Liver (tissue), 3 donors: ENCODE results near the gene MST1.

ENCODE experiments used
- ATF3 ChIP-seq: IDR thresholded peaks from 2 replicates; pipeline ENCODE4 v1.6.1; 2016; ENCODE audit warnings: antibody characterized with exemption
- CTCF ChIP-seq: fragments of 150-350 bp; IDR thresholded peaks from 2 replicates; pipeline ENCODE4 v1.5.1; 2017; ENCODE audit warnings: improper control_type of control experiment, low read depth, low read length; ENCODE audit not compliant: missing input control
- EGR1 ChIP-seq, 2 donors: IDR thresholded peaks; 2 replicates each; pipeline ENCODE4 v1.6.1; 2016 to 2018; ENCODE audit warnings: antibody characterized with exemption in 2 of 2, low read depth in 2 of 2
- GABPA ChIP-seq, 2 donors: IDR thresholded peaks in 1 of 2; conservative IDR thresholded peaks in 1 of 2; 2 replicates each; pipeline ENCODE4 v1.6.1; 2016; ENCODE audit warnings: antibody characterized with exemption in 2 of 2, mild to moderate bottlenecking in 1 of 2, moderate library complexity in 1 of 2
- MAX ChIP-seq: IDR thresholded peaks from 2 replicates; pipeline ENCODE4 v1.6.1; 2016; ENCODE audit warnings: antibody characterized with exemption
- RAD21 ChIP-seq, 2 donors: IDR thresholded peaks; 2 replicates each; pipeline ENCODE4 v1.6.1; 2016; ENCODE audit warnings: antibody characterized with exemption in 2 of 2, mild to moderate bottlenecking in 2 of 2
- donor health status: healthy.
- donor health status: healthy.

- TF ChIP-seq CTCF (no peak), MAX (no peak), RAD21 (IDR thresholded peaks at IDR 0.05) (no peak), ATF3 (no peak), EGR1 (IDR thresholded peaks at IDR 0.05; ENCODE audit: low read depth in 2 of 2) (no peak), GABPA (IDR thresholded peaks at IDR 0.05 in 1 of 2, conservative IDR thresholded peaks at IDR 0.05 in 1 of 2) (no peak)
These were observed 8.6 kb downstream of the MST1 start for GRCh38 chr3:49680493-49681231.
